Hematopoietic multipotent progenitor cell treated with erythropoietin and hydrocortisone succinate and interleukin-3 and kit ligand, for 4 days (in vitro differentiated cells): ENCODE data around the gene SLC13A2.
"Not testable (repeated sequence)": the region's sequence is repeated elsewhere in the genome, so short reads cannot be mapped to it uniquely, and the experiment has no call there.

ENCODE experiments used
- DNase-seq: peaks from one replicate; pipeline ENCODE4 v3.0.0-alpha.2; 2015

The SLC13A2 gene

GRCh38 chr17:28519236-28519635 lies 45.8 kb downstream of the SLC13A2 start:
- peak; percentile 87 for DNase-seq

GRCh38 chr17:28520687-28521086 lies 47.2 kb downstream of the SLC13A2 start:
- DNase-seq = no peak

GRCh38 chr17:28521311-28522085 lies 48.1 kb downstream of the SLC13A2 start:
- no peak for DNase-seq

GRCh38 chr17:28522281-28522680 lies 48.8 kb downstream of the SLC13A2 start:
- not testable (repeated sequence) for DNase-seq

- DNase-seq = no peak
Measured at GRCh38 chr17:28523186-28523585, 49.7 kb downstream of the SLC13A2 start.

GRCh38 chr17:28523876-28524275 lies 50.4 kb downstream of the SLC13A2 start:
- DNase-seq = no peak

- DNase-seq = no peak
Measured at GRCh38 chr17:28524476-28525424, 51.3 kb downstream of the SLC13A2 start.

GRCh38 chr17:28526381-28526780 lies 52.9 kb downstream of the SLC13A2 start:
- no peak for DNase-seq

GRCh38 chr17:28527181-28527681 lies 53.8 kb downstream of the SLC13A2 start:
- DNase-seq = peak; percentile 93

- no peak for DNase-seq
Measured at GRCh38 chr17:28527859-28528258, 54.4 kb downstream of the SLC13A2 start.

GRCh38 chr17:28528327-28529012 lies 55.0 kb downstream of the SLC13A2 start:
- no peak for DNase-seq

GRCh38 chr17:28529013-28529400 lies 55.6 kb downstream of the SLC13A2 start:
- DNase-seq = no peak

- DNase-seq = no peak
Measured at GRCh38 chr17:28530250-28530649, 56.8 kb downstream of the SLC13A2 start.

- no peak for DNase-seq
Measured at GRCh38 chr17:28530926-28531325, 57.5 kb downstream of the SLC13A2 start.

- no peak for DNase-seq
Measured at GRCh38 chr17:28532050-28532960, 58.9 kb downstream of the SLC13A2 start.

- no peak for DNase-seq
Measured at GRCh38 chr17:28533091-28533807, 59.8 kb downstream of the SLC13A2 start.

- no peak for DNase-seq
Measured at GRCh38 chr17:28534740-28535375, 61.4 kb downstream of the SLC13A2 start.

GRCh38 chr17:28536532-28537218 lies 63.2 kb downstream of the SLC13A2 start:
- no peak for DNase-seq

- DNase-seq = no peak
Measured at GRCh38 chr17:28537219-28537610, 63.8 kb downstream of the SLC13A2 start.

- no peak for DNase-seq
Measured at GRCh38 chr17:28538296-28538895, 65.0 kb downstream of the SLC13A2 start.
